WI38 (cell line): ENCODE results near the gene AR.
A peak's percentile ranks its signal among the peaks of the same experiment; 100 is the strongest.

Experiments
- H3K4me3 ChIP-seq: 2 replicates; pipeline ENCODE4 v1.5.1; 2011; ENCODE audit warnings: low read depth, mild to moderate bottlenecking, control low read depth, low read length
- CTCF ChIP-seq: IDR thresholded peaks from 2 replicates; pipeline ENCODE4 v1.5.1; 2012; ENCODE audit warnings: low read depth, mild to moderate bottlenecking, control low read depth, low read length

Gene AR

DNA sequence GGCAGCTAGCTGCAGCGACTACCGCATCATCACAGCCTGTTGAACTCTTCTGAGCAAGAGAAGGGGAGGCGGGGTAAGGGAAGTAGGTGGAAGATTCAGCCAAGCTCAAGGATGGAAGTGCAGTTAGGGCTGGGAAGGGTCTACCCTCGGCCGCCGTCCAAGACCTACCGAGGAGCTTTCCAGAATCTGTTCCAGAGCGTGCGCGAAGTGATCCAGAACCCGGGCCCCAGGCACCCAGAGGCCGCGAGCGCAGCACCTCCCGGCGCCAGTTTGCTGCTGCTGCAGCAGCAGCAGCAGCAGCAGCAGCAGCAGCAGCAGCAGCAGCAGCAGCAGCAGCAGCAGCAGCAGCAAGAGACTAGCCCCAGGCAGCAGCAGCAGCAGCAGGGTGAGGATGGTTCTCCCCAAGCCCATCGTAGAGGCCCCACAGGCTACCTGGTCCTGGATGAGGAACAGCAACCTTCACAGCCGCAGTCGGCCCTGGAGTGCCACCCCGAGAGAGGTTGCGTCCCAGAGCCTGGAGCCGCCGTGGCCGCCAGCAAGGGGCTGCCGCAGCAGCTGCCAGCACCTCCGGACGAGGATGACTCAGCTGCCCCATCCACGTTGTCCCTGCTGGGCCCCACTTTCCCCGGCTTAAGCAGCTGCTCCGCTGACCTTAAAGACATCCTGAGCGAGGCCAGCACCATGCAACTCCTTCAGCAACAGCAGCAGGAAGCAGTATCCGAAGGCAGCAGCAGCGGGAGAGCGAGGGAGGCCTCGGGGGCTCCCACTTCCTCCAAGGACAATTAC lies 1.4 kb downstream of the AR start:
- TF ChIP-seq CTCF: no peak
- H3K4me3 ChIP-seq: peak overlapping the region; percentile 66

DNA sequence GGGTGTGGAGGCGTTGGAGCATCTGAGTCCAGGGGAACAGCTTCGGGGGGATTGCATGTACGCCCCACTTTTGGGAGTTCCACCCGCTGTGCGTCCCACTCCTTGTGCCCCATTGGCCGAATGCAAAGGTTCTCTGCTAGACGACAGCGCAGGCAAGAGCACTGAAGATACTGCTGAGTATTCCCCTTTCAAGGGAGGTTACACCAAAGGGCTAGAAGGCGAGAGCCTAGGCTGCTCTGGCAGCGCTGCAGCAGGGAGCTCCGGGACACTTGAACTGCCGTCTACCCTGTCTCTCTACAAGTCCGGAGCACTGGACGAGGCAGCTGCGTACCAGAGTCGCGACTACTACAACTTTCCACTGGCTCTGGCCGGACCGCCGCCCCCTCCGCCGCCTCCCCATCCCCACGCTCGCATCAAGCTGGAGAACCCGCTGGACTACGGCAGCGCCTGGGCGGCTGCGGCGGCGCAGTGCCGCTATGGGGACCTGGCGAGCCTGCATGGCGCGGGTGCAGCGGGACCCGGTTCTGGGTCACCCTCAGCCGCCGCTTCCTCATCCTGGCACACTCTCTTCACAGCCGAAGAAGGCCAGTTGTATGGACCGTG lies 2.2 kb downstream of the AR start:
- no peak for TF ChIP-seq CTCF
- H3K4me3 ChIP-seq: peak overlapping the region; percentile 66

DNA sequence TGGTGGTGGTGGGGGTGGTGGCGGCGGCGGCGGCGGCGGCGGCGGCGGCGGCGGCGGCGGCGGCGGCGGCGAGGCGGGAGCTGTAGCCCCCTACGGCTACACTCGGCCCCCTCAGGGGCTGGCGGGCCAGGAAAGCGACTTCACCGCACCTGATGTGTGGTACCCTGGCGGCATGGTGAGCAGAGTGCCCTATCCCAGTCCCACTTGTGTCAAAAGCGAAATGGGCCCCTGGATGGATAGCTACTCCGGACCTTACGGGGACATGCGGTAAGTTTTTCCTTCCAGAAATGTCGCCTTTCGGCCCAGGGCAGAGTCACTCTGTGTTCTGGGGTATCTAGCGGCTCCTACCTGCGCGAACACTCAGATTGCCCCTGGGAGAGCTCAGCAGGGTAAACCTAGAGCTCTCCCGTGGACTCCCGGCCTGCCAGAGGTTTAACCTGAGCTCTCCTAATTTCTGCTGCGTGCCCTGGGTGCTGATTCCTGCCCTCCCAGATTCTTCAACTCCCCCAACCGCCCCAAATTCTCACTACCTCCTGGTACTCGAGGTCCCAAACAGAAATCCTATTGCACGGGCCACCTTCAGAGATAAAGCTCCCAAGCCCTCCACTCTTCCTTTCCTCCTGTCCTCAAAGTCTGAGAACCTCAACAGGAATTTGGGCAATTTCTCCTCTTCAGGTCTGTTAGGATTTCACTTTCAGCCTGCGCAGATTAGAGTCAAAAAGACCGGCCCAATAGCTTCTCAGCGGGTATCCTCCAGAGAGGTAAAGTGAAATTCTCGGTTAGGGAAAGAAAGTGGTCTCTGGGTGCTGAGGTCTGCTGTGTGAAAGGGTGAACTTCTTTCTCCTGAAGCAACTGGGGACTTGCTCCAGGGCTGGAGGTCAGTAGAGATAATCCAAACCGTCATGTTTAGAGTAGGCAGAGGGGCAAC lies 2.9 kb downstream of the AR start:
- no peak for TF ChIP-seq CTCF
- peak overlapping the region; percentile 66 for H3K4me3 ChIP-seq

DNA sequence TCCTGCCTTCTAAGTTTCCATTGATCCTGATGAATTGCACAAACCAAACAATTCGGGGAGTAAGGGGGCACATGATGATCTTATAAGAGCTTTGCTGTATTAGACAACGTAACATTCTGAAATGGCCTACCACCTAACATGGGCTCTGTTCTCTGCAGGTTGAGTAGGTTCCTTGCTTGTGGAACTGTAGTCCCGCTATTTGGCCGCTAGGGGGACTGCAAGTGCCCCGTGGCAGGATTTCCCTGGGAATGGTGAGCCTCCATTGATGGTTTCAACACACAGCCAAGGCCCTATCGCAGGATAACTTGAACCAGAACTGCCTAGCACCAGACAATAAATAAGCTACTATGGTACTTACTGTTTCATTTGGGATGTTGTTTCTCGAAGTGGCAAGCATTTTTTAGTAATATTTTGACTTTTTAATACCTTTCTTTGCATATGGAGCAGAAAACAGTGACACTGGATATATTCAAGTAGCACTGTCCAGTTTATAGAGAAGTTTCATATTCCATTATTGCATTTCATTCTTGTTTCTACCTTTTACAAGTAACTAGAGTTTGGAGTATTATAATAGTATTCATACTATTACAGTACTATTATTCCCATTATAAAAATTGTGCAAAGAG lies 11.9 kb downstream of the AR start:
- TF ChIP-seq CTCF: peak; percentile 85
- no peak overlapping the region for H3K4me3 ChIP-seq

GRCh38 chrX:67558267-67558666 lies 14.4 kb downstream of the AR start:
- H3K4me3 ChIP-seq: no peak overlapping the region
- no peak for TF ChIP-seq CTCF

GRCh38 chrX:67563469-67564448 lies 19.9 kb downstream of the AR start:
- TF ChIP-seq CTCF: no peak
- no peak overlapping the region for H3K4me3 ChIP-seq
